Measurements from ENCODE around the gene HOXD4. TPM values are rescaled to one million over a fixed set of nuclear protein-coding genes. Genes with fewer than 3 reads are reported as not detected.

HOXD4 gene
- total RNA-seq, 1 experiment from 2014 or later: not detected

DNA sequence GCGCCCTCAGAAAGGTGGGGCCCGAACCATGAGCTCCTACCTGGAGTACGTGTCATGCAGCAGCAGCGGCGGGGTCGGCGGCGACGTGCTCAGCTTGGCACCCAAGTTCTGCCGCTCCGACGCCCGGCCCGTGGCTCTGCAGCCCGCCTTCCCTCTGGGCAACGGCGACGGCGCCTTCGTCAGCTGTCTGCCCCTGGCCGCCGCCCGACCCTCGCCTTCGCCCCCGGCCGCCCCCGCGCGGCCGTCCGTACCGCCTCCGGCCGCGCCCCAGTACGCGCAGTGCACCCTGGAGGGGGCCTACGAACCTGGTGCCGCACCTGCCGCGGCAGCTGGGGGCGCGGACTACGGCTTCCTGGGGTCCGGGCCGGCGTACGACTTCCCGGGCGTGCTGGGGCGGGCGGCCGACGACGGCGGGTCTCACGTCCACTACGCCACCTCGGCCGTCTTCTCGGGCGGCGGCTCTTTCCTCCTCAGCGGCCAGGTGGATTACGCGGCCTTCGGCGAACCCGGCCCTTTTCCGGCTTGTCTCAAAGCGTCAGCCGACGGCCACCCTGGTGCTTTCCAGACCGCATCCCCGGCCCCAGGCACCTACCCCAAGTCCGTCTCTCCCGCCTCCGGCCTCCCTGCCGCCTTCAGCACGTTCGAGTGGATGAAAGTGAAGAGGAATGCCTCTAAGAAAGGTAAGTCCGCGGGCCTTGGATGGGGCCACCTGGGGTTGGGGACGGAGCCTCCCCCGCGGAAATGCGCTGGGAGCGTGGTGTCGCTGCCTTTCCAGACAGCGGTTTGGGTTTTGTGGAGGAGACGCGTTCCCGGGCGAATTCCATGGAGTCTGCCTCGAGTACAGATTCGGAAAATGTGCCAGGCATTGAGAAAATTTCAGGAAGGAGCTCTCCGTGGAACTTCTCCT, 37.7 kb downstream of the HOXD4 start:
- BruUV-seq (replicated peaks): no TSS peak
- intact Hi-C loops (cut with micrococcal nuclease): loop anchor here (1.0 kb wide), 1 partner anchor 18 kb away; no protein-coding TSS in a partner anchor
- TF ChIP-seq, protein P1, sequence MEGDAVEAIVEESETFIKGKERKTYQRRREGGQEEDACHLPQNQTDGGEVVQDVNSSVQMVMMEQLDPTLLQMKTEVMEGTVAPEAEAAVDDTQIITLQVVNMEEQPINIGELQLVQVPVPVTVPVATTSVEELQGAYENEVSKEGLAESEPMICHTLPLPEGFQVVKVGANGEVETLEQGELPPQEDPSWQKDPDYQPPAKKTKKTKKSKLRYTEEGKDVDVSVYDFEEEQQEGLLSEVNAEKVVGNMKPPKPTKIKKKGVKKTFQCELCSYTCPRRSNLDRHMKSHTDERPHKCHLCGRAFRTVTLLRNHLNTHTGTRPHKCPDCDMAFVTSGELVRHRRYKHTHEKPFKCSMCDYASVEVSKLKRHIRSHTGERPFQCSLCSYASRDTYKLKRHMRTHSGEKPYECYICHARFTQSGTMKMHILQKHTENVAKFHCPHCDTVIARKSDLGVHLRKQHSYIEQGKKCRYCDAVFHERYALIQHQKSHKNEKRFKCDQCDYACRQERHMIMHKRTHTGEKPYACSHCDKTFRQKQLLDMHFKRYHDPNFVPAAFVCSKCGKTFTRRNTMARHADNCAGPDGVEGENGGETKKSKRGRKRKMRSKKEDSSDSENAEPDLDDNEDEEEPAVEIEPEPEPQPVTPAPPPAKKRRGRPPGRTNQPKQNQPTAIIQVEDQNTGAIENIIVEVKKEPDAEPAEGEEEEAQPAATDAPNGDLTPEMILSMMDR (IDR thresholded peaks at IDR 0.05; ENCODE audit: unreplicated experiment): no peak
- H3K4me1 Mint-ChIP-seq (ENCODE audit: insufficient read depth, unreplicated experiment): no peaks in the 10 kb centered on the region
- no peaks in the 10 kb centered on the region for H3K27me3 Mint-ChIP-seq (ENCODE audit: insufficient read depth, unreplicated experiment)
- no peak overlapping the region for H3K4me3 Mint-ChIP-seq (ENCODE audit: unreplicated experiment)
- CTCF ChIA-PET: no interaction called here
- DNase-seq (ENCODE audit: unreplicated experiment): no peak
- no peak overlapping the region for H3K27ac Mint-ChIP-seq (ENCODE audit: low read depth, unreplicated experiment)
- no peaks in the 10 kb centered on the region for H3K36me3 Mint-ChIP-seq (ENCODE audit: insufficient read depth, unreplicated experiment)
- POLR2A ChIA-PET: interaction anchor here (0.8 kb wide), 1 partner anchor 21 kb away, joined by 4 read pairs; no protein-coding TSS in a partner anchor
- no peaks in the 10 kb centered on the region for H3K9me3 Mint-ChIP-seq (ENCODE audit: unreplicated experiment)

- Mint-ChIP-seq H3K36me3 (ENCODE audit: insufficient read depth, unreplicated experiment) (no peaks in the 10 kb centered on the region), H3K4me3 (ENCODE audit: unreplicated experiment) (no peak overlapping the region), H3K27me3 (ENCODE audit: insufficient read depth, unreplicated experiment) (no peaks in the 10 kb centered on the region), H3K9me3 (ENCODE audit: unreplicated experiment) (no peaks in the 10 kb centered on the region), H3K27ac (ENCODE audit: low read depth, unreplicated experiment) (no peak overlapping the region), H3K4me1 (ENCODE audit: insufficient read depth, unreplicated experiment) (no peaks in the 10 kb centered on the region)
- ChIA-PET CTCF (interaction anchor here (0.6 kb wide), 1 partner anchor 20 kb away, joined by 3 read pairs; no protein-coding TSS in a partner anchor), POLR2A (no interaction called here)
- no TSS peak for BruUV-seq (replicated peaks)
- TF ChIP-seq, protein P1 (IDR thresholded peaks at IDR 0.05; ENCODE audit: unreplicated experiment): no peak
- DNase-seq (ENCODE audit: unreplicated experiment): no peak
- intact Hi-C loops (cut with micrococcal nuclease): no loop called here
Measured at GRCh38 chr2:176189681-176190641, 38.6 kb downstream of the HOXD4 start.

DNA sequence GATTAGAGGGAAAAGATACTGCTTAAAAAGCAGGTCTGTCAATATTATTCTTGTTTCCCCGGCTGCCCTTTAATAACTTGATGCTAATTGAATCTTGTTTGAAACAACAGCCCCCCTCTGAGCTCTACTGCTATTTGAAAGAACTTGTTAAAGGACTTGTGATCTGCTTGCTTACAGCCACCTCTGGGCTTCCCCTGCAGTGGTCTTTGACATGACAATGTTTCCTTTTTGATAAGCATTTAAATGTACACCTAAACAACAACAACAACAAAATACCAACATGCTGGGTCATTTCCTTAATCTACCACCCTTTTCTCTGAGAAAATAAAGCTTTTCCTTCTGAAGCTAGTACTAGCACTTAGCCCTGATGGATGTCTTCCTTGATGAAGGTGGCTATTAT, 41.0 kb downstream of the HOXD4 start:
- Mint-ChIP-seq H3K4me3 (ENCODE audit: unreplicated experiment) (no peak overlapping the region), H3K27ac (ENCODE audit: low read depth, unreplicated experiment) (no peak overlapping the region), H3K27me3 (ENCODE audit: insufficient read depth, unreplicated experiment) (no peaks in the 10 kb centered on the region), H3K9me3 (ENCODE audit: unreplicated experiment) (no peaks in the 10 kb centered on the region), H3K4me1 (ENCODE audit: insufficient read depth, unreplicated experiment) (no peaks in the 10 kb centered on the region), H3K36me3 (ENCODE audit: insufficient read depth, unreplicated experiment) (no peaks in the 10 kb centered on the region)
- DNase-seq (ENCODE audit: unreplicated experiment): no peak
- ChIA-PET POLR2A (interaction anchor here (0.7 to 1.0 kb wide), 2 partner anchors 48 to 77 kb away, joined by 3 read pairs; partner anchors contain the start of gene MTX2), CTCF (interaction anchor here (0.6 kb wide), 1 partner anchor 27 kb away, joined by 3 read pairs; no protein-coding TSS in a partner anchor)
- TF ChIP-seq, protein P1 (IDR thresholded peaks at IDR 0.05; ENCODE audit: unreplicated experiment): no peak
- intact Hi-C loops (cut with micrococcal nuclease): no loop called here
- BruUV-seq (replicated peaks): no TSS peak
